ENCODE data around the gene KRTAP10-9.
"Not testable (repeated sequence)": the region's sequence is repeated elsewhere in the genome, so short reads cannot be mapped to it uniquely, and the experiment has no call there.

KRTAP10-9 gene

GRCh38 chr21:44596068-44596725, 30.7 kb upstream of the KRTAP10-9 start:
- no peak for DNase-seq

GRCh38 chr21:44598061-44598460, 28.8 kb upstream of the KRTAP10-9 start:
- no peak for DNase-seq

- no peak for DNase-seq
Observed at GRCh38 chr21:44599264-44600029, 27.4 kb upstream of the KRTAP10-9 start.

- DNase-seq, result not testable (repeated sequence)
Observed at GRCh38 chr21:44600118-44600978, 26.5 kb upstream of the KRTAP10-9 start, which contains the start of gene KRTAP10-7. Gene KRTAP10-7, plus strand, starts transcription at chr21:44600597. Its CDS starts 25 bp downstream, at chr21:44600622.

GRCh38 chr21:44601091-44601490, 25.8 kb upstream of the KRTAP10-9 start:
- DNase-seq, result not testable (repeated sequence)

GRCh38 chr21:44601596-44602462, 25.1 kb upstream of the KRTAP10-9 start:
- DNase-seq, result no peak

GRCh38 chr21:44602463-44602850, 24.4 kb upstream of the KRTAP10-9 start:
- no peak for DNase-seq

- no peak for DNase-seq
Observed at GRCh38 chr21:44603109-44603875, 23.6 kb upstream of the KRTAP10-9 start.

GRCh38 chr21:44603911-44604310, 23.0 kb upstream of the KRTAP10-9 start:
- DNase-seq, result no peak

GRCh38 chr21:44606495-44606894, 20.4 kb upstream of the KRTAP10-9 start:
- DNase-seq, result no peak

GRCh38 chr21:44609193-44609592, 17.7 kb upstream of the KRTAP10-9 start:
- DNase-seq, result no peak

- DNase-seq, result not testable (repeated sequence)
Observed at GRCh38 chr21:44610157-44610843, 16.6 kb upstream of the KRTAP10-9 start.

- peak in 1 of 2 experiments; percentile 2 for DNase-seq
Observed at GRCh38 chr21:44611551-44611950, 15.3 kb upstream of the KRTAP10-9 start.

GRCh38 chr21:44612029-44612486, 14.8 kb upstream of the KRTAP10-9 start, which contains the start of gene KRTAP10-8:
Gene KRTAP10-8, plus strand, starts transcription at chr21:44612079. Its CDS starts 22 bp downstream, at chr21:44612101.
- peak in 1 of 2 experiments; percentile 5 for DNase-seq

GRCh38 chr21:44612669-44613229, 14.1 kb upstream of the KRTAP10-9 start:
- DNase-seq, result peak in 1 of 2 experiments; percentile 6

GRCh38 chr21:44613386-44614155, 13.3 kb upstream of the KRTAP10-9 start:
- DNase-seq, result peak in 1 of 2 experiments; percentile 10

- DNase-seq, result no peak
Observed at GRCh38 chr21:44614161-44614631, 12.7 kb upstream of the KRTAP10-9 start.

- DNase-seq, result no peak
Observed at GRCh38 chr21:44614961-44615391, 11.9 kb upstream of the KRTAP10-9 start.

- no peak for DNase-seq
Observed at GRCh38 chr21:44615466-44615865, 11.4 kb upstream of the KRTAP10-9 start.

All from activated T-cell treated with anti-CD3 and anti-CD28 coated beads, Interleukin-2, amount 50 U/mL, for 48 hours (primary cell).